Neural cell (in vitro differentiated cells): ENCODE results near the gene OR2F1. TPM values are rescaled to one million over a fixed set of nuclear protein-coding genes. Genes with fewer than 3 reads are reported as not detected.

ENCODE experiments used
- H2AFZ ChIP-seq: fragments of 200-600, 300-800 bp; sonication (generic), shearing (Covaris generic); 2 replicates; pipeline ENCODE4 v1.6.0; 2014; ENCODE audit warnings: low read depth, mild to moderate bottlenecking, antibody characterized with exemption, low read length, moderate library complexity
- H3F3A ChIP-seq: fragments of 200-600 bp; shearing (Covaris generic); 2 replicates; pipeline ENCODE4 v1.6.1; 2016; ENCODE audit warnings: mild to moderate bottlenecking, moderate library complexity, mixed read lengths, antibody characterized with exemption, low read length; ENCODE audit not compliant: insufficient read depth, poor library complexity, severe bottlenecking
- H3K27ac ChIP-seq: fragments of 200-600, 300-800 bp; sonication (generic), shearing (Covaris generic); 2 replicates; pipeline ENCODE4 v1.5.1; 2014; ENCODE audit warnings: mild to moderate bottlenecking, low read length, moderate library complexity
- H3K27me3 ChIP-seq: fragments of 300-800, 200-600 bp; sonication (generic), shearing (Covaris generic); 2 replicates; pipeline ENCODE4 v1.6.0; 2014; ENCODE audit warnings: mild to moderate bottlenecking, low read depth, low read length, moderate library complexity; ENCODE audit not compliant: insufficient read depth
- H3K36me3 ChIP-seq: fragments of 300-800, 200-600 bp; sonication (generic), shearing (Covaris generic); 2 replicates; pipeline ENCODE4 v1.5.1; 2014; ENCODE audit warnings: mild to moderate bottlenecking, antibody characterized with exemption, low read length, moderate library complexity; ENCODE audit not compliant: insufficient read depth
- H3K4me2 ChIP-seq: fragments of 300-800, 200-600 bp; sonication (generic), shearing (Covaris generic); 2 replicates; pipeline ENCODE4 v1.6.0; 2014; ENCODE audit warnings: mild to moderate bottlenecking, low read length
- H3K4me3 ChIP-seq: fragments of 300-800, 200-600 bp; sonication (generic), shearing (Covaris generic); 2 replicates; pipeline ENCODE4 v1.5.1; 2014; ENCODE audit warnings: mild to moderate bottlenecking, low read length, moderate library complexity
- H3K79me2 ChIP-seq: fragments of 200-600 bp; shearing (Covaris generic); replicated peaks from 2 replicates; pipeline ENCODE4 v1.6.0; 2014; ENCODE audit warnings: mild to moderate bottlenecking, low read length, moderate library complexity; ENCODE audit not compliant: insufficient read depth
- H3K9ac ChIP-seq: fragments of 300-800, 200-600 bp; sonication (generic), shearing (Covaris generic); 2 replicates; pipeline ENCODE4 v1.6.1; 2016; ENCODE audit warnings: mild to moderate bottlenecking, low read length, mixed read lengths
- H3K9me2 ChIP-seq: fragments of 200-600 bp; shearing (Covaris generic); 2 replicates; pipeline ENCODE4 v1.6.1; 2016; ENCODE audit warnings: mild to moderate bottlenecking, low read length, mixed read lengths; ENCODE audit not compliant: insufficient read depth
- H3K9me3 ChIP-seq: fragments of 200-600, 300-800 bp; sonication (generic), shearing (Covaris generic); 2 replicates; pipeline ENCODE4 v1.6.1; 2016; ENCODE audit warnings: mild to moderate bottlenecking, mixed run types, low read length, moderate library complexity, mixed read lengths
- H4K20me1 ChIP-seq: fragments of 200-600 bp; shearing (Covaris generic); 2 replicates; pipeline ENCODE4 v1.6.1; 2016; ENCODE audit warnings: mild to moderate bottlenecking, mixed run types; ENCODE audit not compliant: insufficient read depth
- EP300 ChIP-seq: fragments of 450-650 bp; conservative IDR thresholded peaks from 2 replicates; pipeline ENCODE4 v1.6.1; 2014; ENCODE audit warnings: antibody characterized with exemption, mild to moderate bottlenecking, moderate library complexity; ENCODE audit not compliant: poor library complexity, severe bottlenecking
- EZH2 ChIP-seq: fragments of 200-600, 300-800 bp; shearing (Covaris generic), sonication (generic); IDR thresholded peaks from 2 replicates; pipeline ENCODE4 v1.6.1; 2014; ENCODE audit warnings: antibody characterized with exemption, low read length, borderline replicate concordance, mild to moderate bottlenecking; ENCODE audit not compliant: insufficient read depth, poor library complexity, severe bottlenecking
- MXI1 ChIP-seq: fragments of 450-650 bp; conservative IDR thresholded peaks from 2 replicates; pipeline ENCODE4 v1.6.1; 2014; ENCODE audit warnings: antibody characterized with exemption, mild to moderate bottlenecking; ENCODE audit not compliant: poor library complexity, severe bottlenecking
- POLR2AphosphoS5 ChIP-seq: IDR thresholded peaks from 2 replicates; pipeline ENCODE4 v1.6.1; 2012
- RAD21 ChIP-seq: fragments of 450-650 bp; conservative IDR thresholded peaks from 2 replicates; pipeline ENCODE4 v1.6.1; 2014; ENCODE audit warnings: antibody characterized with exemption, mild to moderate bottlenecking, moderate library complexity
- SMC3 ChIP-seq: fragments of 450-650 bp; conservative IDR thresholded peaks from 2 replicates; pipeline ENCODE4 v1.6.1; 2014; ENCODE audit warnings: antibody characterized with exemption, mild to moderate bottlenecking, moderate library complexity; ENCODE audit not compliant: poor library complexity
- TAF1 ChIP-seq: IDR thresholded peaks from 2 replicates; pipeline ENCODE4 v1.6.1; 2012; ENCODE audit warnings: low read depth
- polyA minus RNA-seq: library from RNA; depleted of rRNA, polyadenylated mRNA; stranded (reverse); fragments of >200 nt; gene quantifications from 2 replicates; pipeline ENCODE4 v1.2.3, GENCODE V29; 2014
- polyA plus RNA-seq: library from polyadenylated mRNA; depleted of rRNA; stranded (reverse); fragments of >200 nt; gene quantifications from 2 replicates; pipeline ENCODE4 v1.2.3, GENCODE V29; 2014
- TF ChIP-seq, protein P1 (sequence below): fragments of 450-650 bp; IDR thresholded peaks from 2 replicates; pipeline ENCODE4 v1.5.1; 2014; ENCODE audit warnings: antibody characterized with exemption, mild to moderate bottlenecking, moderate library complexity; ENCODE audit not compliant: poor library complexity, severe bottlenecking
- TF ChIP-seq, protein P2 (sequence below): IDR thresholded peaks from 2 replicates; pipeline ENCODE4 v1.6.1; 2012; ENCODE audit warnings: borderline replicate concordance

OR2F1 gene
- polyA plus RNA-seq (0.36 TPM in 1 of 2 replicates, not detected in the other), polyA minus RNA-seq (0.69 and 0.73 TPM in 2 replicates)

DNA sequence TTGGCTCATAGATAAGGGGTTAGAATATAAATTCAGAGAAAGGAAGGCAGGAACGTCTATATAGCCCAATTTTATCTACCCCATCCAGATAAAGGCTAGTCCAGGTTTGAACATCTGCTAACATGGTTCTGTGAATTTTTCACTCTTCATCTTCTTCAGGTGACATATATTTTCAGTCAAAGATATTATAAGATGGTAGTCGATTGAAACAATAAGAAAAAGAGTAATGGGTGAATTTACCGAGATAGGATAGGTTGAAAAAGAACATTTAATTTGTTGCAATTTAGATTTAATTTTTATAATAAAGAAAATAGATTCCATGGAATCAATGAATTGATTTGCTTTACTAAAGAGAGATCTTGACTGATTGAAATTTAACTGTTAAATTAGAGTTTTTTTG is at the start of gene OR2F1:
Gene OR2F1 (plus strand): TSS at position 301 of the 400 bp plus-strand sequence. CDS start 5,127 bp downstream, outside the sequence.
- Histone ChIP-seq H3K4me3 (no peak within 1 kb of the TSS), H3K4me2 (no peak within 1 kb of the TSS), H2AFZ (no peak within 1 kb of the TSS), H3K79me2 (no peaks in the 10 kb centered on the region), H3K9me2 (no peaks in the 10 kb centered on the region), H4K20me1 (no peaks in the 10 kb centered on the region), H3K9me3 (no peaks in the 10 kb centered on the region), H3K27me3 (no peaks in the 10 kb centered on the region), H3K27ac (no peak within 1 kb of the TSS), H3K36me3 (no peaks in the 10 kb centered on the region), H3F3A (no peaks in the 10 kb centered on the region), H3K9ac (no peak within 1 kb of the TSS)
- TF ChIP-seq, protein P1, sequence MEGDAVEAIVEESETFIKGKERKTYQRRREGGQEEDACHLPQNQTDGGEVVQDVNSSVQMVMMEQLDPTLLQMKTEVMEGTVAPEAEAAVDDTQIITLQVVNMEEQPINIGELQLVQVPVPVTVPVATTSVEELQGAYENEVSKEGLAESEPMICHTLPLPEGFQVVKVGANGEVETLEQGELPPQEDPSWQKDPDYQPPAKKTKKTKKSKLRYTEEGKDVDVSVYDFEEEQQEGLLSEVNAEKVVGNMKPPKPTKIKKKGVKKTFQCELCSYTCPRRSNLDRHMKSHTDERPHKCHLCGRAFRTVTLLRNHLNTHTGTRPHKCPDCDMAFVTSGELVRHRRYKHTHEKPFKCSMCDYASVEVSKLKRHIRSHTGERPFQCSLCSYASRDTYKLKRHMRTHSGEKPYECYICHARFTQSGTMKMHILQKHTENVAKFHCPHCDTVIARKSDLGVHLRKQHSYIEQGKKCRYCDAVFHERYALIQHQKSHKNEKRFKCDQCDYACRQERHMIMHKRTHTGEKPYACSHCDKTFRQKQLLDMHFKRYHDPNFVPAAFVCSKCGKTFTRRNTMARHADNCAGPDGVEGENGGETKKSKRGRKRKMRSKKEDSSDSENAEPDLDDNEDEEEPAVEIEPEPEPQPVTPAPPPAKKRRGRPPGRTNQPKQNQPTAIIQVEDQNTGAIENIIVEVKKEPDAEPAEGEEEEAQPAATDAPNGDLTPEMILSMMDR, result no peak
- TF ChIP-seq RAD21, result no peak
- no peak for TF ChIP-seq EP300
- TF ChIP-seq, protein P2, sequence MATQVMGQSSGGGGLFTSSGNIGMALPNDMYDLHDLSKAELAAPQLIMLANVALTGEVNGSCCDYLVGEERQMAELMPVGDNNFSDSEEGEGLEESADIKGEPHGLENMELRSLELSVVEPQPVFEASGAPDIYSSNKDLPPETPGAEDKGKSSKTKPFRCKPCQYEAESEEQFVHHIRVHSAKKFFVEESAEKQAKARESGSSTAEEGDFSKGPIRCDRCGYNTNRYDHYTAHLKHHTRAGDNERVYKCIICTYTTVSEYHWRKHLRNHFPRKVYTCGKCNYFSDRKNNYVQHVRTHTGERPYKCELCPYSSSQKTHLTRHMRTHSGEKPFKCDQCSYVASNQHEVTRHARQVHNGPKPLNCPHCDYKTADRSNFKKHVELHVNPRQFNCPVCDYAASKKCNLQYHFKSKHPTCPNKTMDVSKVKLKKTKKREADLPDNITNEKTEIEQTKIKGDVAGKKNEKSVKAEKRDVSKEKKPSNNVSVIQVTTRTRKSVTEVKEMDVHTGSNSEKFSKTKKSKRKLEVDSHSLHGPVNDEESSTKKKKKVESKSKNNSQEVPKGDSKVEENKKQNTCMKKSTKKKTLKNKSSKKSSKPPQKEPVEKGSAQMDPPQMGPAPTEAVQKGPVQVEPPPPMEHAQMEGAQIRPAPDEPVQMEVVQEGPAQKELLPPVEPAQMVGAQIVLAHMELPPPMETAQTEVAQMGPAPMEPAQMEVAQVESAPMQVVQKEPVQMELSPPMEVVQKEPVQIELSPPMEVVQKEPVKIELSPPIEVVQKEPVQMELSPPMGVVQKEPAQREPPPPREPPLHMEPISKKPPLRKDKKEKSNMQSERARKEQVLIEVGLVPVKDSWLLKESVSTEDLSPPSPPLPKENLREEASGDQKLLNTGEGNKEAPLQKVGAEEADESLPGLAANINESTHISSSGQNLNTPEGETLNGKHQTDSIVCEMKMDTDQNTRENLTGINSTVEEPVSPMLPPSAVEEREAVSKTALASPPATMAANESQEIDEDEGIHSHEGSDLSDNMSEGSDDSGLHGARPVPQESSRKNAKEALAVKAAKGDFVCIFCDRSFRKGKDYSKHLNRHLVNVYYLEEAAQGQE, result no peak
- no peak for TF ChIP-seq TAF1
- no peak for TF ChIP-seq EZH2
- TF ChIP-seq SMC3, result no peak
- TF ChIP-seq MXI1, result no peak
- no peak for TF ChIP-seq POLR2AphosphoS5

DNA sequence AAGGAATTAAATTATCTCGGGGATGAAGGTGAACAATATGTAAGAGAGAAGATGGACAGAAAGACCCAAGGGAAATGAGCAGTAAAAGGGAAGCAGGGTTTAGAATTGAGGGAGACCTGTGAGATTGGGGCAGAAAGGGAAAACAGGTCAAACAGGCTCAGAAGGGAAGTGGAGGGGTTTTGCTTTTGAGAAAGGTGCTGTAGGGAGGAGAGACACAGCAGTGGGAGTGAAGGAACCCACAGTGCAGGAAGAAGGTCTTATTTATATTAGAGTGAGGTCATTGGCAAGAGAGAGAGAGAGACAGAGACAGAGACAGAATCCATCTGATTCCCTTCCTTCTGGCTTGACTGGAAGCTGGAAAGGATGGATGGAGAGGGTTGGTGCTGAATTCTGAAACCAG is 49.1 kb upstream of the OR2F1 start:
- H4K20me1 ChIP-seq, result no peaks in the 10 kb centered on the region
- H3K4me2 ChIP-seq, result no peak overlapping the region
- no peak for TF ChIP-seq EZH2
- no peak for TF ChIP-seq SMC3
- TF ChIP-seq MXI1, result no peak
- TF ChIP-seq, protein P2, result no peak
- TF ChIP-seq, protein P1, result no peak
- no peak for TF ChIP-seq TAF1
- TF ChIP-seq RAD21, result no peak
- H2AFZ ChIP-seq, result no peak overlapping the region
- H3K9ac ChIP-seq, result no peak overlapping the region
- peaks cover 15% of the 10 kb centered on the region for H3K27me3 ChIP-seq
- H3K36me3 ChIP-seq, result no peaks in the 10 kb centered on the region
- peaks cover 5% of the 10 kb centered on the region for H3F3A ChIP-seq
- no peak overlapping the region for H3K4me3 ChIP-seq
- no peaks in the 10 kb centered on the region for H3K9me2 ChIP-seq
- H3K27ac ChIP-seq, result no peak overlapping the region
- no peaks in the 10 kb centered on the region for H3K9me3 ChIP-seq
- H3K79me2 ChIP-seq, result peaks cover 7% of the 10 kb centered on the region
